CD4-positive, alpha-beta T cell (primary cell): ENCODE results near the gene TPD52L3. TPM values are rescaled to one million over a fixed set of nuclear protein-coding genes. Genes with fewer than 3 reads are reported as not detected.

Experiments used
- ATAC-seq: fragments of 200-7000 bp; cut with Tn5 transposase; one replicate; pipeline ENCODE4 v1.10.0; 2022; ENCODE audit warnings: mild to moderate bottlenecking; ENCODE audit not compliant: poor library complexity
- CTCF ChIA-PET: fragments of 350-600 bp; sonication (Branson Sonifier 250); formaldehyde crosslinking; loops from one replicate; lab custom pipeline; 2021; ENCODE audit warnings: antibody characterized with exemption, inconsistent platforms; lab: Charles Lee
- POLR2A ChIA-PET: fragments of 350-600 bp; sonication (Branson Sonifier 250); formaldehyde crosslinking; loops from one replicate; lab custom pipeline; 2021; ENCODE audit warnings: antibody characterized with exemption, inconsistent platforms; lab: Charles Lee
- DNase-seq, 14 experiments: peaks; one replicate each; pipeline ENCODE4 v3.0.0-alpha.2; 2013 to 2020; ENCODE audit warnings: mixed read lengths in 2 of 14
- H3K27ac ChIP-seq, 2 donors: one replicate each; pipeline versions ENCODE4 v1.5.1 to v1.7.0; 2013; ENCODE audit warnings: low read length in 2 of 2, low read depth in 1 of 2, mild to moderate bottlenecking in 1 of 2
- H3K27me3 ChIP-seq, 2 experiments: 1 replicate in 1 of 2; 2 replicates in 1 of 2; pipeline versions ENCODE4 v1.6.1 to v1.7.0; 2013; ENCODE audit warnings: low read length in 2 of 2, control low read depth in 1 of 2, mild to moderate bottlenecking in 1 of 2, moderate library complexity in 1 of 2; ENCODE audit not compliant: insufficient read depth in 2 of 2, control insufficient read depth in 1 of 2
- H3K36me3 ChIP-seq: one replicate; pipeline ENCODE4 v1.6.1; 2013; ENCODE audit warnings: low read length, control low read depth; ENCODE audit not compliant: insufficient read depth
- H3K4me1 ChIP-seq: one replicate; pipeline ENCODE4 v1.6.1; 2013; ENCODE audit warnings: low read length, control low read depth; ENCODE audit not compliant: insufficient read depth
- H3K4me3 ChIP-seq: one replicate; pipeline ENCODE4 v1.5.1; 2013; ENCODE audit warnings: mild to moderate bottlenecking, low read length, moderate library complexity
- H3K9me3 ChIP-seq, 2 experiments: 1 replicate in 1 of 2; 2 replicates in 1 of 2; pipeline versions ENCODE4 v1.6.1 to v1.7.0; 2013; ENCODE audit warnings: low read length in 2 of 2, mild to moderate bottlenecking in 2 of 2, control low read depth in 1 of 2, moderate library complexity in 1 of 2; ENCODE audit not compliant: control insufficient read depth in 1 of 2, insufficient read depth in 1 of 2
- H3K27ac Mint-ChIP-seq: one replicate; pipeline ENCODE4 v1.8.0; 2020; ENCODE audit warnings: mixed read lengths
- H3K27me3 Mint-ChIP-seq: one replicate; pipeline ENCODE4 v1.8.0; 2021; ENCODE audit warnings: mixed read lengths
- H3K36me3 Mint-ChIP-seq: one replicate; pipeline ENCODE4 v1.8.0; 2021; ENCODE audit warnings: low read depth, mixed read lengths
- H3K4me1 Mint-ChIP-seq: one replicate; pipeline ENCODE4 v1.8.0; 2021; ENCODE audit warnings: low read depth, mixed read lengths
- H3K4me3 Mint-ChIP-seq: one replicate; pipeline ENCODE4 v1.8.0; 2020; ENCODE audit warnings: mild to moderate bottlenecking, mixed read lengths
- H3K9me3 Mint-ChIP-seq: one replicate; pipeline ENCODE4 v1.8.0; 2020; ENCODE audit warnings: mixed read lengths
- CTCF ChIP-seq: fragments of 200-600 bp; IDR thresholded peaks from one replicate; pipeline ENCODE4 v1.8.0; 2022; ENCODE audit warnings: antibody characterized with exemption, mild to moderate bottlenecking
- intact Hi-C, 2 experiments: fragments of 100-400 bp; cut with DNase I in 1 of 2; cut with micrococcal nuclease in 1 of 2; formaldehyde crosslinking; loops; one replicate each; pipeline versions ENCODE4 v1.15.1 to v1.9.0; 2023 to 2025; cut with DNase I, micrococcal nuclease
- total RNA-seq, 174 experiments: library from RNA in 2 of 174; stranded (reverse) in 2 of 174; gene quantifications; one replicate each; pipeline ENCODE4 v1.2.3 and lab custom pipeline; 2021 to 2026

TPD52L3 gene
- total RNA-seq, 2 experiments from 2014 or later: not detected

GRCh38 chr9:6368831-6369230 is 40.7 kb downstream of the TPD52L3 start:
- CTCF ChIA-PET: no interaction called here
- DNase-seq (no peak), ATAC-seq (no peak)
- Mint-ChIP-seq H3K36me3 (peaks cover 4% of the 10 kb centered on the region), H3K9me3 (peaks cover 3% of the 10 kb centered on the region), H3K27ac (no peak overlapping the region), H3K4me1 (no peaks in the 10 kb centered on the region), H3K27me3 (no peaks in the 10 kb centered on the region), H3K4me3 (no peak overlapping the region)
- POLR2A ChIA-PET: interaction anchor here (0.7 kb wide), 1 partner anchor 729 kb away, joined by 3 read pairs; no protein-coding TSS in a partner anchor
- Histone ChIP-seq H3K4me3 (no peak overlapping the region), H3K9me3 (peaks cover 10 to 20% of the 10 kb centered on the region in 2 experiments), H3K27ac (no peak overlapping the region), H3K36me3 (no peaks in the 10 kb centered on the region), H3K4me1 (no peaks in the 10 kb centered on the region), H3K27me3 (no peaks in the 10 kb centered on the region)
- no peak for TF ChIP-seq CTCF
- intact Hi-C loops: no loop called here

Other genes starting within 250 kb of the TPD52L3 start
- gene IL33, start 112.6 kb upstream of the TPD52L3 start, total RNA-seq: not detected
- gene UHRF2, start 84.8 kb downstream of the TPD52L3 start, total RNA-seq: 100 to 1,000 TPM; 141 to 149 TPM